ENCODE data around the gene IRX3.
"Not testable (repeated sequence)": the region's sequence is repeated elsewhere in the genome, so short reads cannot be mapped to it uniquely, and the experiment has no call there.

IRX3 gene

DNA sequence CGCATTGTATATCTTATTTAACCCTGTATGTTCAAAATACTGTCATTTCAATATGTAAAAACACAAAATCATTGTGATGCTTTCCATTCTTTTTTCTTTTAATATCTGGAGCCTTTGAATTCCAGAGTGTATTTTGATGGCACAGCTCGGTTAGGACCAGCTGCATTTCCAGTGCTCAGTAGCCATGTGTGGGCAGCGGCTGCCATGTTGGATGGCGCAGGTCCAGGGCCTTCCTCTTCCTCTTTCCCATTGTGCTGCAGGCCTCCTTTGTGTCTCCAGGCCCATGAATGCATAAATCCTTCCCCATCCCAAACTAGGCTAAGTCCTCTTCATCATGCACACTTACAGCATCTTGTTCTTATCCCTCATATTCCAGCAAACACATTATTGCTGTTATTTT, 13.0 kb downstream of the IRX3 start:
- DNase-seq, result no peak

DNA sequence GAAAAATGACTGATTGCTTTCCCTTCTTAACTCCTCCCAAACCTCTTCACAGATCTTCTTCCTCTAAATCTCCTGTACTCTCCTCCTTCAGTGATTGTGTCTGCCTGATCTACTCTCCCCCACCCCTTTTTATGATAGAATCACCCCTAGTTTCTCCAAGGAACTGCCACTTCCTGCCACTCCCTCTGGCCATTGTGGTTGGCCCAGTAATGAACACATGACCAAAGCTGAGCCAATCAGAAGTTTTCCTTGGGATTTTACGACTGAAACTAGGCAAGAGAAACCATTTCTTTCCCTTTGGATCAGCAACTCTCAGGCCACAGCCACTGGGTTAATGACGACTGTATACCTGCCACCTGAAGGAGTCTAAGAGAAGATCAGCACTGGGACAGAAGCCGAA, 15.9 kb downstream of the IRX3 start:
- no peak for DNase-seq

DNA sequence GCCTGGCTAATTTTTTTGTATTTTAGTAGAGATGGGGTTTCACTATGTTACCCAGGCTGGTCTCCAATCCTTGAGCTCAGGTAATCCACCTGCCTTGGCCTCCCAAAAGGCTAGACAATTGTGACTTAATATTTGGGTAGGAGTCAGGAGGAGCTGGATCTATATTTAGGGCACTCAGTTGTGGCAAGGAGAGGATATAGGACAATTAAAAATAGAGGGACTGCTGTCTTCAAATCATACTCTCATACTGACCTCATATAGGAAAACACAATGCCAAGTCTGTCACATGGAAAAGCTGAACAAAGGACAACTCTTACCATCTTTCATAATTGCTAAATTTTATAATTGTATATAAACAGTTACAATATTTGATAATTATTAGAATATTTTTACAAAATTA, 17.1 kb downstream of the IRX3 start:
- no peak for DNase-seq

DNA sequence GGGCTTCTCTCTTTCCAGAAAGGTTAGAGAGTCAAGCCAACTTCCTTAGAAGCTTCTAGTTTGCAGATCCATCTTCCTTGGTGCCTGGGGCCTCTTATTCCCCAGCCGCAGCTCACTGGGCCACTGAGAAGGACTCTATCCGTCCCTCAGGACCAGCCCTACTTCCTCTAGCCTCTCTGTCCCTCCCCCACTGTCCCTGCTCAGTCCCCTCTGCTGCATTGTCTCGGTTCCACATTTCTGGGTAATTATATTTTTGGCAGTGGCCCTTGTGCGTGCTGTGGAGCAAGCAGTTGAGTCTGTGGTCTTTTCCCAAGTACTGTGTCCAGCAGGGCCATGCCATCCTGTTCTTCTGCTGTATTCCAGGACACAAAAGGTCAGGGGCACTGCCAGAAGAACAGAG, 17.8 kb downstream of the IRX3 start:
- DNase-seq, result no peak

DNA sequence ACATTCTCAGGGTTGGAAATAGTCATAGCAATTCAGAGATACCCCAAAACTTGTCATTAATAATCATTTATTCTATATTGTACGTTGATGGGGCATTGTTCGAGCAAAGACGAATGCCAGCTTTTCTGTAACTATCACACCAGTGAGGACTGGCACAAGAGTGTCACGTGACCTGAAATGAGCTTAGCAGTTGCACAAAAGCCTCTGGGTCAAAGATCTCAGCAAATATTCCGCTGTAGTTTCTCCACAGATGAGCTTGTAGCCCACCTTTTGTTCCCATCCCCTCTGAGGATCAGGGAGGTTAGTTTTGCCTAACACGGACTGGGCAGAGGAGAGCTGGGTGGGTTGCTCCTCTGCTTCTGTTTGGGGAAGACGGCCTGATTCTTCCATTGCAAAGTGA, 18.2 kb downstream of the IRX3 start:
- no peak for DNase-seq

DNA sequence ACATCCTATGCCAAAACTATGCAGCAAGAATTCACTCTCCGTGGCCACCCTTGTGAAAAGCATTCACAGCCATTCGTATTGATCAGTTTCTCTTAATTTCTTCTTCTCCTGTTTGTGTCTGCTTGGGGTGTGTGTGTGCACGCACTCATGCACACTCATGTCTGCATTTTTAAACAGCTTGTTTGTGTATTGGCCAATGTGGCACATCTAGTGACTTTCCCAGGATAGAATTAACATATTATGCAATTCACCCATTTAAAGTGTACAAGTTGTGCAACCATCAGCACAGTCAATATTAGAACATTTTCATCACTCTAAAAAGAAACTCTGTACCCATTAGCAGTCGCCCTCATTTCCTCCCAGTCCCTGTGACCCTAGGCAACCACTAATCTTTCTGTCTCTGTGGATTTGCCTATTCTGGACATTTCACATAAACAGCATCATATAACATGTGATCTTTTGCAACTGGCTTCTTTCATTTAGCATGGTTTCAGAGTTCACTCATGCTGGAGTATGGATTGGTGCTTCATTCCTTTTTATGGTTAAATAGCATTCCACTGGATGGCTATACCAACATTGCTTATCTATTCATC, 20.1 kb downstream of the IRX3 start:
- DNase-seq, result no peak

DNA sequence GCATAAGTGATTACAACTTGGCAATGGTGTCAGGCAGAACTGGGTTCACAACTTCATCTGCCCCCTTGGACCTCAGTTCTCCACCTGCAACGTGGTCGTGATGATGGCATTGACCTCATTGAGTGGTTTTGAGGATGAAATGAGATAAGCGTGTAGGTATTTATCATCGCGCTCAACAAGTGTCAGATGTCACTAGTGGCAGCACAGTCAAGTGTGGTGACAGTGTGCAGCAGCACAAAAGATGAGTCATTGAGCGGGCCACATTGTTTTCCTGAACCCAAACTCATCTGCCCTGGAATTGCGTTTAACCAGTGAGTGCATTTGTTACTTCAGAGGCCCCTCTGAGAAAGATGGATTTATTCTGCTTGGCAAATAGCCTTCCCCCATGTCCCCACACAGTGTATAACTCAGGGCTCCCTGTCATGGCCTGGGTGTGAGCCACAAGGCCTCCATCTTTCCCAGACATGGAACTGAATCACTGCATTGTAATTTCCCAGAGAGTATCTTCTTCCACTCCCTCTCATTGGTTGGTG, 20.9 kb downstream of the IRX3 start:
- DNase-seq, result no peak

DNA sequence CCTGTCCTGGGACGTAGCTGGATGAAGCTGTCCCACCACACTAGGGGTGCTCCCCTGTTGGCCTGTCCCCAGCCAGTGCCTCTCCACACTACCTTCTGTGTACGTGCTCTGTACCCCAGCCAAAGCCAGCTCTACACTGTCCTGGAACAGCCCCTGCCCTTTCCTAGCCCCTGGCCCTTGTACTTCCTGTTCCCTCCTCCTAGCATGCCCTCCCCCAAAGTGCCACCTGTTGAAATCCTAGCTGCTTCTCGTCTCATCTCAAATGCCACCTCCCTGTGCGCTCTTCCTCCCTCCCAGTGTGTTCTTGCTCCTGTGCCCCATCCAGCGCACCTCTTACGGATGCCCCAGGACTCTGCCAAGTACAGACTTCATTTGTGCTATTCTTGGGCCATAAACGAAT, 33.5 kb downstream of the IRX3 start:
- DNase-seq, result no peak

DNA sequence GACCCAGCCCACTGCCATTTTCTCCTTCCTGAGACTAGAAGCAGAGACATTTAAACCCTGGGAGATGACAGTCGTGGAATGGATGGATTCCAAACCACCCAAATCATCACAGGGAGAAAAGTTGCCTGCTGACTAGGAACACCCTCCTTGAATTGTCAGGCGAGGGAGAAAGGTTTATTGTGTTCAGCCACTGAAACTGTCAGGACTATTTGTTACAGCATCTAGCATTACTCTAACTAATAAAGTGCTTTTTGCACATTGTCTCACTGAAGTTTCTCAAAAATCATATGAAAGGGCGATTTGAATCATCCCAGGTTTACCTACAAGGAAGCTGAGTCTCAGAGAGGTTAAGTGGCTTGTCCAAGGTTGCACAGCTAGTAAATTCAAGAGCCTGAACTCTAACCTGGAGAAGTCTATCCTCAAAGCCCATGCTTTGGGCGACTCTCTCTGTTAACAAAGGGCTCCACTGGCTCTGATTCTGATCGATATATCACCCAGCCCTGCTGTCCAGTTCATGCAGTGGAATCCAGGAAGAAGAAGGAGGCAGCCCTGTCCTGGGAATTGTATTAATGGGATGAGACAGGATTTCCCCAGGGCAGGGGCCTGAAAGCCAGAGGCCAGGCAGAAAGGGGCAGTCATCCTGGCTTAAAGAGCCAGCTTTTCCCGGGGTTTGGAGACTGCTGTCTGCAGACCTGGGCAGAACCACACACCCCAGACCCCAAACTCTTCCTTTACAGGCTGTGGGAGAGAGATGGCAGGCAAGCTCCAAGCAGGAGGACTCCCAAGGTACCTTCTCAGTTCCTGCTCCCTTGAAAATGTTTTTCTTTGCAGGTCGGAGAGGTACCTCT, 37.5 kb downstream of the IRX3 start:
- no peak for DNase-seq

DNA sequence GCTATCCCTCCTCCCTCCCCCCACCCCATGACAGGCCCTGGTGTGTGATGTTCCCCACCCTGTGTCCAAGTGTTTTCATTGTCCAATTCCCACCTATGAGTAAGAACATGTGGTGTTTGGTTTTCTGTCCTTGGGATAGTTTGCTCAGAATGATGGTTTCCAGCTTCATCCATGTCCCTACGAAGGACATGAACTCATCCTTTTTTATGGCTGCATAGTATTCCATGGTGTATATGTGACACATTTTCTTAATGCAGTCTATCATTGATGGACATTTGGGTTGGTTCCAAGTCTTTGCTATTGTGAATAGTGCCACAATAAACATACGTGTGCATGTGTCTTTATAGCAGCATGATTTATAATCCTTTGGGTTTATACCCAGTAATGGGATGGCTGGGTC, 38.9 kb downstream of the IRX3 start:
- DNase-seq, result not testable (repeated sequence)

DNA sequence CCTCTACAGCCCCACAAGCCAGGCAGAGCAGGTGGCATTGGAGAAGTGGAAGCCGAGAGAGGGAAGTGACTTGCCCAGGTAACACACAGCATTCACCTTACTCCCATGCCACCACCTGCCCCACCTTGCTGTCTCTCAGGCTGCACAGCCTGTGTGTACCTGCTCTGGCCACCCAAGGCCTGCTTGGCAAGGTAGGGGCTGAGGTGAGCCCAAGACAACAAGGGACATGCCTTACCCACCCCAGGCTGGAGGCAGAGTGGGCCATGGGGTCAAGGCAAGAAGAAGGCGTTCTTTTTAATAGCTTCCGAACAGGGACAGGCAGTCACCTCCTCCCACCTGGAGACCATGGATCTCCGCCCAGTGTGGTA, 40.1 kb downstream of the IRX3 start:
- DNase-seq, result no peak

DNA sequence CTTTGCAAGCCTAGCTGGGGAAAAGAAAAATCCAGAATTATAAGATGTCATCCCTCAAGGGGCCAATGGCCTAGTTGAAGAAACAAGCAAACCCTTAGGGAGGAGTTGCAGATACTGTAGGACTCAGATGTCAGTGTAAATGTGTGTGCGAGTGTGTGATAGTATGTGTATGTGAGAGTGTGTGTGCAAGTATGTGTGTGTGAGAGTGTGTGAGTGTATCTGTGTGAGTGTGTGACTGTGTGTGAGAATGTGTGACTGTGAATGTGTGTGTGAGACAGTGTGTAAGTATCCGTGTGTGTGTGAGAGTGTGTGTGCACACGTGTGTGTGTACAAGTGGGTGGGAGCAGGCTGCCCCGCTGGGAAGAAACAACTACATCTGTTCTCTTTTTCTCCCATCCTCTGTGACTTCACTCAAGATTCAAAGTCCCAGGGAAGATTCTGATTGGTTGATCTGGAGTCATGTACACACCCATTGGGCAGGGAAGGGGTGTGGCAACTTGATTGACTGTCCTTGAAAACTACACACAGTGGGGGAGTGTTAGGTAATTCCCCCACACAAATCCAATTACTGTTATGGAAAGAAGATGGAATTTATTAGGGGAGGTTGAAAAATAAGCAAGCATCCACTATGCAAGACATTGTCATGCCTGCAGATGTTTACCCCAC, 40.7 kb downstream of the IRX3 start:
- DNase-seq, result no peak

DNA sequence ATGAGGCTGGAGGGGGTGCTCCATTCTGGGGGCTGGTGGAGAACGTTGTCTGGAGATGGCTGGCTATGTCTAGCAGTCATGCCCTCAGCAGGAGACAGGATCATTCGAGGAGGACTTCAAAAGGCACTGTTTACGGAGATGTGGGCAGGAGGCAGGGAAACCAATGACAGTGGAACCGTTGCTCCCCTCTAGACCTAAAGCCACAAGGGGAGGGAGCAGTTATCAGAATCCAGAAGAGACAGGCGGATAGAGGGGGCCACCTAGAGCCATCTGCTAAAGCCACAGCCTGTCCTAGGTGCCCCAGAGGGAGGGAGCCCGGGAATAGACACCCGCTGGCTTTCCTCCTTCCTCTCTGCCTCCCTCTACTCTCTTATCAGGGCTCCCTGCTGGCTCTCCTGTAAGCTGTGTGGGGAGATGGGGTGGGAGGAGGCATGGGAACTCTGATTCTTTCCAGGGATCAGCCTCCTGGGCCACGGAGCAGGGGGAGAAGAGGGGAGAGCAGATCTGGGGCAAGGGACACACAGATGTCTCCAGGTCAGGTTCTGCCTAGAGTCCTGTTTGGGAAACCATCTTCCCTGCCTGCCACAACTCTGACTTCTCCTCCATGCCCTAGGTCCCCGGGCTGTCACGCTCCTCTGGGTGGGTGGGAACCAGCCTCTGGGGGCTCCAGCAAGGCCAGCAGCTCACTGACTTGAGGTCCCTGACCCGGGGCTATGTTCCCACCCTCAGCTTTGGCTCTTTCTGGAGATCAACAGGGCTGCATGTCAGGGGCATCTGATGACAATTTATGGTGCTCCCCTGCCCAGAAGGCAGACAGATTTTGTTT, 42.3 kb downstream of the IRX3 start:
- no peak for DNase-seq

DNA sequence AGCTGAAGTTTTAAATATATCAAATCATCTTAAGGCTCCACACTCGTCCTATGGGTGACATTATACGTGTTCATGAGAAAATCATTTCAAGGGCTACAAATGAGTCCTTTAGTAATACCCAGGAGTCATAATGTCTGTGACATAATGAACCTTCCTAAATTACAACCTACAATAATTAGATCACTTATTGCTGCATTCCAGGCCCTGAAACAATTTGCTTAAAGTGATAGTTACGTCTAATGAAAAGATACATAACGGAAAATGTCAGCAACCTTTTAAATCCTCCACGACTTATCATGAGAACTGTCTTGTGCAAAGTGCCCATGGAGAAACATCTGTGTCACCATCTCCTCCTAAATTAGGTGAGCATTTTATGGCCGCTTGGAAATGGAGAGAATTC, 43.4 kb downstream of the IRX3 start:
- DNase-seq, result no peak

DNA sequence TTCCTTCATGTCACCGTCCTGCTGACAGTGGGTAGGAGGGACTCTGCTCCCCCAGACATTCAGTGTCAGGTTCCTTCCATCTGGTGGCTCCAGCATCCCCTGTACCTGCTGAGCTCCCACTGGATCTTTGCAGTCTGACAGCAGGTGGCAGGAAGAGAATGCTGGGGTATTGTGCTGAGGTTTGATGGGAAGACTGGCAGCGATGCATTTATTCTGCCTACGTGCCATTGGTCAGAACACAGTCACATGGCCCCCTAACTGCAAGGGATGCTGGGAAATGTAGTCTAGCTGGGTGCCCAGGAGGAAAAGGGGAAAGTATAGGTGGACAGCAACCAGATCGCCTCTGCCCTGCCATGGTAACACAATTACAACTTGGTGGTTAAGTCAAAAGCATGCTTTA, 44.4 kb downstream of the IRX3 start:
- no peak for DNase-seq

DNA sequence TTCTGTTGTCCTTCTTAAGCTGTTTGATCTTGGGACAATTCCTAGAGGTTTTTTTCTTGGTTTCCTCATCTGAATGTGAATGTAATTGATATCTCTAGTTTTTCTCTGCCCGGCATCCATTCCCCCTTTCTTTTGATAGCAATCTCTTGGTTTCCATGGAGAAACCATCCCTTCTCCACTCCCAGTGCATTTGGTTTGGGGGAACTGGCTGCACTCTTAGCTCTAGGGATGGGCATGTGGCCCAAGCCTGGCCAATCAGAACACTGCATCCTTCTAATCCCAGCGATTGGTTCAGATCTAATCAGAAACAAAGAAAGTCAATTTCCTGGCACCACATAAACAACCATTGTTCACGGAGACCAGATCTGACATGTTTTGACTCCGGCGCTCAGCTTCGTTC, 45.1 kb downstream of the IRX3 start:
- no peak for DNase-seq

DNA sequence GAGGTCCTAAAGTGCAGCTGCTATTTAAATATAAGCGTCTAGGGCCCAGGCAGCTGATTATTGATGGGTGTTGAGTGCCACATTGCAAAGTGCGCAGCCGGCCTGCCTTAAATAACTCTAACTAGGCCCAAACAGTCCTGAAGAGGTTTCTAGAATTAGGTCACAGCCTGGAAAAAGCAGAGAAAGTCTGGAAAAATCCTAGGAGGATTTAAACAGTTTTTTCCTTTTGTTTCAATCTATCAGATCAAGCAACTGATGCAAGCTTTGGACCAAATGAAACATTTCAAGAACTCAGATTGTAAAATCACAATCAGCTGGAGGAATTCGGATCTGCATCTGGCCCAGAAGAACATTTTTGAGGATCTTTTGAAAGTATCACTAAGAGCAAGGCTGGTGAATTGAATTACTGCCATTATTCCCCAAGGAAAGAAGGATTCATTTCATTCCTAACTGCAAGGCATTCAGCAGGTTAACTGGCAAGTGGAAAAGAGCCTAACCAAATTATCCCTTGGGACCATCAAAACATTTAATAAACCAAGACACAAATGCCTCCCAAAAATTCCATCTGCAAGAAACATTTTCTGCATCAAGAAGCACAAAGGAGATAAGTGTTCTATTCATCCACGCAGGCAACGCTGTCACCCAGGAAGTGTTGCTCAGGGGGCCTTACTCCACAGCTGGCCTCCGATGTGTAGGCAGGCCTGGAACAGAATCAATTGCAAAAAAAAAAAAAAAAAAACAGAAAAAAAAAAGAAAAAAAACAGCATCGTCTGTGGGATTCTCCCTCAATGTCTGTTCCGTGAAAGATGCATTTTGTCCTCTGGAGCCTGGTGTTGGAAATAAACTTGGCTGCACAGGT, 46.1 kb downstream of the IRX3 start:
- no peak for DNase-seq

DNA sequence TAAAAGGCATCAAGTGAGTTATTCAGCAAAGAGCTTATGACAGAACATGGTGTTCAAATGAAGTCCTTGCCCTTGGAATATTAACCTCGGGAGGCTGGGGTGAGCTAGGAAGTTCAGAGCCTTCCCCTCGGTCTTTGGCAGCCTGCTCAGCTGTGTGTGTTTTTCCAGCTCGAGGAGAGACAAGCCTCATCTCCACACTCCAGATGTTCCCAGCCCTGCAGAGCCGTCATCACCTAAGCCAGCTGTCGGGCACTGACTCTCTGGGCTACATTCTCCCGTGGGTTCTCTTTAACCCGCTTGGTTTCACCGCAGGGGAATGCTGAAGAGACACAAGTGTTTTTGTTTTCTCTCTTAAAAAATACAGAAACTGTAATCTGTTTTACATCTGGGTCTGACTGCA, 47.1 kb downstream of the IRX3 start:
- DNase-seq, result no peak

DNA sequence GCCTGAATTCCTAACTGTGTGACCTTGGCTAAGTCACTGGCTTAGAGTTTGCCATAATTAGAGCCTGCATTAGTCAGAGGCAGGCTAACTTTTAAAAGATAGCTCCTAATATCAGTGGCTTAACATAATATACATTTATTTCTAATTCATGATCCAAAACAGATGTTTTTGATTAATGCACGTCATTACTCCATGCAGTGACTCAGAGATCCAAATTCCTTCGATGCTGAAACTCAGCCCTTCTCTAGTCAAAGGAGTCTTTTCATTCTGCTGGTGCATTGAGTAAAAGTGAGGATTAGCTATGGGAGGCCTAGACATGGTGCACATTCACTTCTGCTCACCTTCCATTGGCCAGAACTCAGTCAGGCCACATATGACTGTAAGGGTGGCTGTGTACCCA, 49.8 kb downstream of the IRX3 start:
- no peak for DNase-seq

DNA sequence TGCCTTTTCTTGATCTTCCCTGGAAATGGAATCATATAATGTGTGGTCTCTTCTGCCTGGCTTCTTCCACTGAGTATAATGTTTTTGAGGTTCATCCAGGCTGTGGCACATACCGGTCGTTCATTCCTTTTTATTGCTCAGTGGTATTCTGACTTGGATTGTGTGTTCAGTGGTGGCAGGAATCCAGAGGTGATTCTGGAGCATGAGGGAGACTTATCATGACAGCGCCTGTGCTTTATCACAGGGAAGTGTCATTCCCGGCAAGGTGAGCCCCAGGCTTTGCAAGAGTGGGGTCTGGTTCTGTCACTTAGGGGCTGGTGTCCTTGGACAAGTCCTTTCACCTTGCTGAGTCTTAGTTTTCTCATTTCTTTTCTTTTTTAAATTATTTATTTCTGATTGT, 53.0 kb downstream of the IRX3 start:
- DNase-seq, result no peak

All from CD4-positive, alpha-beta T cell treated with Interleukin-17A for 4 hours (primary cell).